H1 (cell line): ENCODE data around the gene GRIK2. TPM values are rescaled to one million over a fixed set of nuclear protein-coding genes. Genes with fewer than 3 reads are reported as not detected.

Experiments
- CTCF ChIA-PET: fragments of 300-600 bp; sonication (Branson Sonifier 250); formaldehyde crosslinking; loops from one replicate; lab custom pipeline; 2021; ENCODE audit not compliant: partially characterized antibody; lab: Charles Lee
- POLR2A ChIA-PET: fragments of 300-600 bp; sonication (Branson Sonifier 250); formaldehyde crosslinking; loops from one replicate; lab custom pipeline; 2021; ENCODE audit warnings: inconsistent platforms; ENCODE audit not compliant: partially characterized antibody; lab: Charles Lee
- DNase-seq, 2 experiments: peaks; one replicate each; pipeline versions ENCODE4 v3.0.0 to v3.0.0-alpha.2; 2010 to 2022; ENCODE audit warnings: low spot score in 2 of 2, low read depth in 1 of 2, mixed read lengths in 1 of 2
- FAIRE-seq: peaks from 2 replicates; lab custom pipeline; 2011; peaks lifted over from hg19 to GRCh38; lab: Jason Lieb, UNC
- H2AFZ ChIP-seq: 2 replicates; pipeline ENCODE4 v1.8.1; 2012; ENCODE audit warnings: low read length, inconsistent platforms
- H2AK5ac ChIP-seq: 2 replicates; pipeline ENCODE4 v1.6.1; 2013; ENCODE audit warnings: low read depth, low read length
- H2BK120ac ChIP-seq: replicated peaks from 2 replicates; pipeline ENCODE3; 2013; ENCODE audit warnings: low read depth, low read length, inconsistent platforms
- H2BK12ac ChIP-seq: 2 replicates; pipeline ENCODE4 v1.6.1; 2013; ENCODE audit warnings: low read depth, low read length
- H2BK15ac ChIP-seq: 2 replicates; pipeline ENCODE4 v1.6.1; 2013; ENCODE audit warnings: low read length
- H2BK20ac ChIP-seq: 2 replicates; pipeline ENCODE4 v1.6.1; 2013; ENCODE audit warnings: low read length
- H2BK5ac ChIP-seq: 2 replicates; pipeline ENCODE4 v1.6.1; 2013; ENCODE audit warnings: low read depth, low read length
- H3K14ac ChIP-seq: 2 replicates; pipeline ENCODE4 v1.6.1; 2013; ENCODE audit warnings: inconsistent platforms; ENCODE audit not compliant: insufficient read length
- H3K18ac ChIP-seq: 2 replicates; pipeline ENCODE4 v1.6.1; 2013; ENCODE audit warnings: low read length; ENCODE audit errors: extremely low read depth
- H3K23ac ChIP-seq: 2 replicates; pipeline ENCODE4 v1.6.1; 2013; ENCODE audit warnings: inconsistent platforms; ENCODE audit not compliant: insufficient read length
- H3K23me2 ChIP-seq: 2 replicates; pipeline ENCODE4 v1.6.1; 2013; ENCODE audit warnings: low read depth, low read length
- H3K27ac ChIP-seq: 2 replicates; pipeline ENCODE4 v1.6.1; 2011; ENCODE audit warnings: low read depth, low read length, inconsistent platforms
- H3K27me3 ChIP-seq, 4 experiments: replicated peaks in 1 of 4; 1 replicate in 1 of 4; 2 replicates in 3 of 4; pipeline versions ENCODE4 v1.6.1 to v1.8.1; 2011 to 2013; ENCODE audit warnings: low read length in 3 of 4, mild to moderate bottlenecking in 3 of 4, inconsistent platforms in 2 of 4, mixed read lengths in 2 of 4, moderate library complexity in 1 of 4; ENCODE audit not compliant: control insufficient read depth in 3 of 4, insufficient read depth in 3 of 4; ENCODE audit errors: extremely low read depth in 1 of 4
- H3K36me3 ChIP-seq, 4 experiments: 2 replicates each; pipeline versions ENCODE4 v1.6.1 to v1.8.1; 2011 to 2013; ENCODE audit warnings: mild to moderate bottlenecking in 4 of 4, low read length in 3 of 4, moderate library complexity in 2 of 4, control low read depth in 1 of 4, inconsistent platforms in 1 of 4; ENCODE audit not compliant: insufficient read depth in 4 of 4, control insufficient read depth in 2 of 4
- H3K4ac ChIP-seq: replicated peaks from 2 replicates; pipeline ENCODE3; 2013; ENCODE audit warnings: low read length, low read depth, mixed read lengths, inconsistent platforms; ENCODE audit not compliant: insufficient read length
- H3K4me1 ChIP-seq, 4 experiments: replicated peaks in 1 of 4; 1 replicate in 1 of 4; 2 replicates in 3 of 4; pipeline versions ENCODE4 v1.6.1 to v1.8.1; 2011 to 2013; ENCODE audit warnings: low read length in 3 of 4, inconsistent platforms in 2 of 4, mixed read lengths in 1 of 4; ENCODE audit not compliant: insufficient read depth in 4 of 4, control insufficient read depth in 3 of 4
- H3K4me2 ChIP-seq, 2 experiments: 2 replicates each; pipeline versions ENCODE4 v1.6.1 to v1.8.1; 2011 to 2013; ENCODE audit warnings: low read depth in 2 of 2, low read length in 2 of 2, control low read depth in 1 of 2, inconsistent platforms in 1 of 2, mild to moderate bottlenecking in 1 of 2; ENCODE audit not compliant: insufficient read depth in 1 of 2
- H3K4me3 ChIP-seq, 4 experiments: fragments of 200-600, 300-600 bp in 1 of 4; sonication (generic), shearing (Covaris generic), sonication (Bioruptor Twin) in 1 of 4; 2 replicates each; pipeline versions ENCODE4 v1.5.1 to v1.8.1; 2011 to 2016; ENCODE audit warnings: low read length in 4 of 4, low read depth in 3 of 4, control low read depth in 2 of 4, inconsistent platforms in 2 of 4, mild to moderate bottlenecking in 2 of 4, mixed read lengths in 1 of 4, moderate library complexity in 1 of 4; ENCODE audit not compliant: insufficient read depth in 2 of 4; ENCODE audit errors: extremely low read depth in 1 of 4
- H3K56ac ChIP-seq: replicated peaks from 2 replicates; pipeline ENCODE3; 2013; ENCODE audit warnings: low read depth, mild to moderate bottlenecking, mixed read lengths, low read length, inconsistent platforms; ENCODE audit not compliant: insufficient read length
- H3K79me1 ChIP-seq: 2 replicates; pipeline ENCODE4 v1.6.1; 2013; ENCODE audit warnings: low read depth, low read length, control low read depth
- H3K79me2 ChIP-seq, 2 experiments: 2 replicates each; pipeline versions ENCODE4 v1.6.1 to v1.8.1; 2012 to 2013; ENCODE audit warnings: low read length in 2 of 2, mild to moderate bottlenecking in 2 of 2, inconsistent platforms in 1 of 2; ENCODE audit not compliant: insufficient read depth in 2 of 2, control insufficient read depth in 1 of 2
- H3K9ac ChIP-seq, 4 experiments: replicated peaks in 1 of 4; 1 replicate in 1 of 4; 2 replicates in 3 of 4; pipeline versions ENCODE4 v1.6.1 to v1.8.1; 2011 to 2013; ENCODE audit warnings: low read depth in 3 of 4, low read length in 3 of 4, control low read depth in 2 of 4, mild to moderate bottlenecking in 2 of 4, moderate library complexity in 2 of 4, inconsistent platforms in 1 of 4; ENCODE audit errors: extremely low read depth in 1 of 4
- H3K9me3 ChIP-seq, 2 experiments: 2 replicates each; pipeline versions ENCODE4 v1.6.1 to v1.8.1; 2012 to 2013; ENCODE audit warnings: mild to moderate bottlenecking in 2 of 2, moderate library complexity in 2 of 2, control low read depth in 1 of 2, inconsistent platforms in 1 of 2, low read depth in 1 of 2, low read length in 1 of 2, mixed read lengths in 1 of 2; ENCODE audit not compliant: insufficient read depth in 2 of 2
- H4K20me1 ChIP-seq, 2 experiments: replicated peaks in 1 of 2; 2 replicates each; pipeline versions ENCODE3 to v1.8.1; 2011 to 2013; ENCODE audit warnings: inconsistent platforms in 2 of 2, low read length in 2 of 2, mild to moderate bottlenecking in 1 of 2; ENCODE audit not compliant: insufficient read depth in 2 of 2, control insufficient read depth in 1 of 2
- H4K5ac ChIP-seq: 2 replicates; pipeline ENCODE4 v1.6.1; 2013; ENCODE audit warnings: low read length, low read depth, mixed read lengths, inconsistent platforms; ENCODE audit not compliant: insufficient read length
- H4K8ac ChIP-seq: 2 replicates; pipeline ENCODE4 v1.8.0; 2013; ENCODE audit warnings: mild to moderate bottlenecking, moderate library complexity, low read length, inconsistent platforms; ENCODE audit not compliant: insufficient read depth; ENCODE audit errors: extremely low read depth
- H4K91ac ChIP-seq: replicated peaks from 2 replicates; pipeline ENCODE3; 2013; ENCODE audit warnings: low read length, mixed read lengths, inconsistent platforms; ENCODE audit not compliant: insufficient read length
- CHD1 ChIP-seq: IDR thresholded peaks from 2 replicates; pipeline ENCODE4 v1.6.1; 2012; ENCODE audit warnings: low read depth, low read length, improper control_type of control experiment
- NRF1 ChIP-seq: IDR thresholded peaks from 2 replicates; pipeline ENCODE4 v1.6.1; 2011; ENCODE audit warnings: mild to moderate bottlenecking, low read depth, low read length, improper control_type of control experiment
- WGBS, 2 experiments: shearing (Covaris generic) in 1 of 2; methylation state at CpG; one replicate each; pipeline versions ENCODE4 v1.1.6 to v1.1.7; 2013 to 2015; ENCODE audit warnings: low lambda C conversion rate in 2 of 2, mixed read lengths in 2 of 2, inconsistent platforms in 1 of 2, low coverage in 1 of 2, missing lambda C conversion rate in 1 of 2; ENCODE audit not compliant: insufficient replicate concordance in 2 of 2, insufficient coverage in 1 of 2, insufficient read length in 1 of 2; ENCODE audit errors: extremely low coverage in 1 of 2, missing lambda C conversion rate in 1 of 2; 5-methylcytosine and 5-hydroxymethylcytosine counted together
- polyA plus RNA-seq, 7 experiments: library from polyadenylated mRNA; depleted of rRNA in 3 of 7; stranded (reverse) in 5 of 7; unstranded in 2 of 7; fragments of >200 nt in 5 of 7; fragments of 200-250 nt in 2 of 7; gene quantifications; 1 replicate in 5 of 7; 2 replicates in 1 of 7; 4 replicates in 1 of 7; pipeline versions ENCODE4 v1.2.1 to v1.2.3, GENCODE V29; 2011 to 2013; ENCODE audit warnings: missing spikeins in 2 of 7, mixed read lengths in 2 of 7
- total RNA-seq: library from RNA; stranded (reverse); fragmentation: NEBNext Ultra II Directional; extraction: Animal tissue kit (Norgen Biotek cat#: 25700); gene quantifications from 2 replicates; pipeline ENCODE4 v1.2.1, GENCODE V29; 2021

GRIK2 gene
- total and polyA plus RNA-seq, 2 of the 8 experiments (the other 6 are each of a cell fraction or from before 2014, with no cell fraction given): 1.8 to 2.2 TPM

GRCh38 chr6:101417900-101418299 lies 24.4 kb downstream of the GRIK2 start:
- H3K4me1 ChIP-seq: no peaks in the 10 kb centered on the region; a peak in 1 of 7 replicates
- H3K36me3 ChIP-seq: no peaks in the 10 kb centered on the region
- H3K23ac ChIP-seq: no peak overlapping the region
- no peak overlapping the region for H2AFZ ChIP-seq
- no peak overlapping the region for H3K56ac ChIP-seq
- H3K9me3 ChIP-seq: no peaks in the 10 kb centered on the region
- H2BK20ac ChIP-seq: no peak overlapping the region
- no peak overlapping the region for H2AK5ac ChIP-seq
- H4K91ac ChIP-seq: no peak overlapping the region
- no peaks in the 10 kb centered on the region for H4K20me1 ChIP-seq
- no peaks in the 10 kb centered on the region for H3K79me2 ChIP-seq
- H3K4me2 ChIP-seq: no peak overlapping the region
- H3K4me3 ChIP-seq: no peak overlapping the region
- H3K9ac ChIP-seq: no peak overlapping the region
- FAIRE-seq (no peak), DNase-seq (no peak)
- no peak overlapping the region for H2BK120ac ChIP-seq
- no peak overlapping the region for H3K14ac ChIP-seq
- H3K4ac ChIP-seq: no peak overlapping the region
- H3K23me2 ChIP-seq: no peaks in the 10 kb centered on the region
- H2BK15ac ChIP-seq: no peak overlapping the region
- no peaks in the 10 kb centered on the region for H3K27me3 ChIP-seq
- ChIA-PET POLR2A (no interaction called here), CTCF (no interaction called here)
- no peak overlapping the region for H3K18ac ChIP-seq
- no peak overlapping the region for H2BK5ac ChIP-seq
- H3K79me1 ChIP-seq: no peaks in the 10 kb centered on the region
- H3K27ac ChIP-seq: no peak overlapping the region
- TF ChIP-seq NRF1 (no peak), CHD1 (no peak)
- H4K5ac ChIP-seq: no peak overlapping the region
- WGBS, 2 experiments: 88% methylated on average over 1 of the region's 1 CpG; no CpG with 5 or more reads in 1 of the 2 experiments
- H2BK12ac ChIP-seq: no peak overlapping the region
- no peak overlapping the region for H4K8ac ChIP-seq
